Stimulated activated CD8-positive, alpha-beta memory T cell treated with anti-CD3 and anti-CD28 coated beads, Interleukin-12 subunit alpha, Interleukin-12 subunit beta, amount 100 ng/mL, for 1 hour (primary cell): ENCODE data around the gene CACHD1.
"Not testable (repeated sequence)": the region's sequence is repeated elsewhere in the genome, so short reads cannot be mapped to it uniquely, and the experiment has no call there.

Experiments used
- DNase-seq: peaks from one replicate; pipeline ENCODE4 v3.0.0-alpha.2; 2020; ENCODE audit warnings: low read depth

The CACHD1 gene

GRCh38 chr1:64594446-64594845 is 124.5 kb downstream of the CACHD1 start:
- no peak for DNase-seq

- DNase-seq: no peak
Measured at GRCh38 chr1:64595871-64596515, 126.1 kb downstream of the CACHD1 start.

- no peak for DNase-seq
Measured at GRCh38 chr1:64597113-64597512, 127.2 kb downstream of the CACHD1 start.

GRCh38 chr1:64598100-64598571 is 128.2 kb downstream of the CACHD1 start:
- DNase-seq: no peak

- no peak for DNase-seq
Measured at GRCh38 chr1:64599242-64599641, 129.3 kb downstream of the CACHD1 start.

- no peak for DNase-seq
Measured at GRCh38 chr1:64601207-64601606, 131.3 kb downstream of the CACHD1 start.

GRCh38 chr1:64608005-64608650 is 138.2 kb downstream of the CACHD1 start:
- DNase-seq: no peak

GRCh38 chr1:64608651-64609048 is 138.7 kb downstream of the CACHD1 start:
- DNase-seq: no peak

GRCh38 chr1:64610950-64611349 is 141.0 kb downstream of the CACHD1 start:
- not testable (repeated sequence) for DNase-seq

GRCh38 chr1:64616039-64616438 is 146.1 kb downstream of the CACHD1 start:
- no peak for DNase-seq

GRCh38 chr1:64623750-64624191 is 153.8 kb downstream of the CACHD1 start:
- no peak for DNase-seq

GRCh38 chr1:64624218-64624713 is 154.3 kb downstream of the CACHD1 start:
- no peak for DNase-seq

GRCh38 chr1:64624808-64625207 is 154.9 kb downstream of the CACHD1 start:
- DNase-seq: no peak

GRCh38 chr1:64630611-64631010 is 160.7 kb downstream of the CACHD1 start:
- DNase-seq: no peak

- DNase-seq: no peak
Measured at GRCh38 chr1:64631346-64632034, 161.6 kb downstream of the CACHD1 start.

- no peak for DNase-seq
Measured at GRCh38 chr1:64632936-64633335, 163.0 kb downstream of the CACHD1 start.

GRCh38 chr1:64645735-64646134 is 175.8 kb downstream of the CACHD1 start:
- no peak for DNase-seq

GRCh38 chr1:64650411-64650810 is 180.5 kb downstream of the CACHD1 start:
- DNase-seq: no peak

- no peak for DNase-seq
Measured at GRCh38 chr1:64651841-64652240, 181.9 kb downstream of the CACHD1 start.

- DNase-seq: no peak
Measured at GRCh38 chr1:64653466-64653865, 183.5 kb downstream of the CACHD1 start.

- no peak for DNase-seq
Measured at GRCh38 chr1:64654519-64655341, 184.8 kb downstream of the CACHD1 start.

- DNase-seq: no peak
Measured at GRCh38 chr1:64655861-64656260, 185.9 kb downstream of the CACHD1 start.
